ENCODE measurements around the gene SMURF2. TPM values are rescaled to one million over a fixed set of nuclear protein-coding genes. Genes with fewer than 3 reads are reported as not detected.
"Not testable (repeated sequence)": the region's sequence is repeated elsewhere in the genome, so short reads cannot be mapped to it uniquely, and the experiment has no call there.

The SMURF2 gene
- polyA plus RNA-seq, 1 of the 3 experiments (the other 2 are of a cell fraction): 36.6 TPM

DNA sequence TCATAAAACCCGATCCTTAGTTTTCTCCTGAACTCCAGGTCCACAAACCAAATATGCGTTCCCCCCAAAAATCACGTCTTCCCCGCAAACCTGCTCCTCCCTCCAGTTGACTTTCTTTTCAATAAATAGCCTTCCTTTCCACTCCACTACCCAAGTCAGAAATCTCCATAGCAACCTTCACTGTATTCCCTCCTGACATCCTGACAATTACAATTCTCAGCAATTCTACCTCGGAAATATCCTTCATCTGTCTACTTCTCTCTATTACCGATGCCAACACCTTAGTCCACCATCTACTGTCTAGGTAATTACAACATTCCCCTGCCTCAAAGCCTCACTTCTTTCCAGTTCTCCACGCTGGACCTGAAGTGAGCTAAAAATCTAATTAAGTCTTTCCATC lies 50.7 kb downstream of the SMURF2 start:
- ChIA-PET POLR2A (no interaction called here), CTCF (interaction anchor here (0.9 to 1.7 kb wide), 3 partner anchors 17 to 192 kb away, joined by 3 to 6 read pairs (median 4); no protein-coding TSS in a partner anchor)
- peaks cover 3 to 37% of the 10 kb centered on the region in 2 experiments for H3K4me1 ChIP-seq (ENCODE audit: control insufficient read depth in 1 of 2, insufficient read depth in 2 of 2, low read depth in 1 of 2, low read length in 1 of 2)

DNA sequence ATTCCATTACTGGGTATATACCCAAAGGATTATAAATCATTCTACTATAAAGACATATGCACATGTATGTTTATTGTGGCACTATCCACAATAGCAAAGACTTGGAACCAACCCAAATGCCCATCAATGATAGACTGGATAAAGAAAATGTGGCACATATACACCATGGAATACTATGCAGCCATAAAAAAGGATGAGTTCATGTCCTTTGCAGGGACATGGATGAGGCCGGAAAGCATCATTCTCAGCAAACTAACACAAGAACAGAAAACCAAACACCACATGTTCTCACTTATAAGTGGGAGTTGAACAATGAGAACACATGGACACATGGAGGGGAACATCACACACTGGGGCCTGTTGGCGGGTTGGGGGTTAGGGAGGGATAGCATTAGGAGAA lies 51.9 kb downstream of the SMURF2 start:
- H3K9me2 ChIP-seq; POLR2A ChIA-PET; CTCF ChIA-PET; H3K27me3 ChIP-seq (ENCODE audit: insufficient read depth); H3K9ac ChIP-seq; H2AFZ ChIP-seq (ENCODE audit: low read depth); H3K9me3 ChIP-seq; DNase-seq; H3K4me2 ChIP-seq; H3K27ac ChIP-seq (ENCODE audit: low read depth in 2 of 2, low read length in 1 of 2); H3K4me3 ChIP-seq (ENCODE audit: low read depth in 2 of 2, low read length in 1 of 2): not testable (repeated sequence)
- WGBS (ENCODE audit: low lambda C conversion rate): 100% methylated on average over 2 of the region's 2 CpGs
- H3K4me1 ChIP-seq (ENCODE audit: control insufficient read depth in 1 of 2, insufficient read depth in 2 of 2, low read depth in 1 of 2, low read length in 1 of 2): peaks cover 3 to 34% of the 10 kb centered on the region in 2 experiments
- H4K20me1 ChIP-seq (ENCODE audit: insufficient read depth): peaks cover 97% of the 10 kb centered on the region
- H3F3A ChIP-seq (replicated peaks; ENCODE audit: insufficient read depth): peaks cover 67% of the 10 kb centered on the region
- peaks cover 0 to 22% of the 10 kb centered on the region in 2 experiments for H3K36me3 ChIP-seq (replicated peaks in 1 of 2; ENCODE audit: control insufficient read depth in 1 of 2, insufficient read depth in 2 of 2, low read length in 1 of 2)
- peaks cover 100% of the 10 kb centered on the region for H3K79me2 ChIP-seq (ENCODE audit: insufficient read depth)

More for the DNA sequence above, 50.7 kb downstream of the SMURF2 start:
- H3K27ac ChIP-seq (ENCODE audit: low read depth in 2 of 2, low read length in 1 of 2): no peak overlapping the region
- no peaks in the 10 kb centered on the region; the same call in 1 of the 2 replicates for H3K9me3 ChIP-seq
- peaks cover 100% of the 10 kb centered on the region for H3K79me2 ChIP-seq (ENCODE audit: insufficient read depth)
- DNase-seq: no peak
- TF ChIP-seq YY1 (IDR thresholded peaks at IDR 0.05; ENCODE audit: low read depth) (no peak), ELF1 (IDR thresholded peaks at IDR 0.05) (no peak), SIN3A (IDR thresholded peaks at IDR 0.05; ENCODE audit: borderline replicate concordance, low read depth, low read length) (no peak), FOSL2 (IDR thresholded peaks at IDR 0.05; ENCODE audit: borderline replicate concordance, low read depth) (no peak), EZH2phosphoT487 (IDR thresholded peaks at IDR 0.05; ENCODE audit: borderline replicate concordance, low read depth) (no peak), MXI1 (IDR thresholded peaks at IDR 0.05; ENCODE audit: low read depth, low read length) (no peak), CHD2 (IDR thresholded peaks at IDR 0.05; ENCODE audit: low read length, partially characterized antibody) (no peak), TEAD4 (IDR thresholded peaks at IDR 0.05; ENCODE audit: borderline replicate concordance, insufficient read depth) (no peak), MEF2A (IDR thresholded peaks at IDR 0.05; ENCODE audit: borderline replicate concordance, low read depth) (no peak), RXRA (IDR thresholded peaks at IDR 0.05; ENCODE audit: borderline replicate concordance, low read depth) (no peak), RCOR1 (IDR thresholded peaks at IDR 0.05; ENCODE audit: low read length) (no peak)
- TF ChIP-seq, protein P1, sequence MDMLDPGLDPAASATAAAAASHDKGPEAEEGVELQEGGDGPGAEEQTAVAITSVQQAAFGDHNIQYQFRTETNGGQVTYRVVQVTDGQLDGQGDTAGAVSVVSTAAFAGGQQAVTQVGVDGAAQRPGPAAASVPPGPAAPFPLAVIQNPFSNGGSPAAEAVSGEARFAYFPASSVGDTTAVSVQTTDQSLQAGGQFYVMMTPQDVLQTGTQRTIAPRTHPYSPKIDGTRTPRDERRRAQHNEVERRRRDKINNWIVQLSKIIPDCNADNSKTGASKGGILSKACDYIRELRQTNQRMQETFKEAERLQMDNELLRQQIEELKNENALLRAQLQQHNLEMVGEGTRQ (IDR thresholded peaks at IDR 0.05; ENCODE audit: borderline replicate concordance, low read depth, low read length): no peak
- TF ChIP-seq, protein P2, sequence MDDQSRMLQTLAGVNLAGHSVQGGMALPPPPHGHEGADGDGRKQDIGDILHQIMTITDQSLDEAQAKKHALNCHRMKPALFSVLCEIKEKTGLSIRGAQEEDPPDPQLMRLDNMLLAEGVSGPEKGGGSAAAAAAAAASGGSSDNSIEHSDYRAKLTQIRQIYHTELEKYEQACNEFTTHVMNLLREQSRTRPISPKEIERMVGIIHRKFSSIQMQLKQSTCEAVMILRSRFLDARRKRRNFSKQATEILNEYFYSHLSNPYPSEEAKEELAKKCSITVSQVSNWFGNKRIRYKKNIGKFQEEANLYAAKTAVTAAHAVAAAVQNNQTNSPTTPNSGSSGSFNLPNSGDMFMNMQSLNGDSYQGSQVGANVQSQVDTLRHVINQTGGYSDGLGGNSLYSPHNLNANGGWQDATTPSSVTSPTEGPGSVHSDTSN (IDR thresholded peaks at IDR 0.05): no peak
- TF ChIP-seq, protein P3, sequence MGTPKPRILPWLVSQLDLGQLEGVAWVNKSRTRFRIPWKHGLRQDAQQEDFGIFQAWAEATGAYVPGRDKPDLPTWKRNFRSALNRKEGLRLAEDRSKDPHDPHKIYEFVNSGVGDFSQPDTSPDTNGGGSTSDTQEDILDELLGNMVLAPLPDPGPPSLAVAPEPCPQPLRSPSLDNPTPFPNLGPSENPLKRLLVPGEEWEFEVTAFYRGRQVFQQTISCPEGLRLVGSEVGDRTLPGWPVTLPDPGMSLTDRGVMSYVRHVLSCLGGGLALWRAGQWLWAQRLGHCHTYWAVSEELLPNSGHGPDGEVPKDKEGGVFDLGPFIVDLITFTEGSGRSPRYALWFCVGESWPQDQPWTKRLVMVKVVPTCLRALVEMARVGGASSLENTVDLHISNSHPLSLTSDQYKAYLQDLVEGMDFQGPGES (IDR thresholded peaks at IDR 0.05; ENCODE audit: low read depth, low read length): no peak
- H2AFZ ChIP-seq (ENCODE audit: low read depth): no peak overlapping the region
- H3K4me3 ChIP-seq (ENCODE audit: low read depth in 2 of 2, low read length in 1 of 2): no peak overlapping the region
- H3K27me3 ChIP-seq (ENCODE audit: insufficient read depth): no peaks in the 10 kb centered on the region
- no peak overlapping the region; the same call in 1 of the 2 replicates for H3K4me2 ChIP-seq
- H3K9me2 ChIP-seq: no peaks in the 10 kb centered on the region
- peaks cover 0 to 22% of the 10 kb centered on the region in 2 experiments for H3K36me3 ChIP-seq (replicated peaks in 1 of 2; ENCODE audit: control insufficient read depth in 1 of 2, insufficient read depth in 2 of 2, low read length in 1 of 2)
- WGBS (ENCODE audit: low lambda C conversion rate): 92% methylated on average over 7 of the region's 7 CpGs
- peaks cover 75% of the 10 kb centered on the region for H3F3A ChIP-seq (replicated peaks; ENCODE audit: insufficient read depth)
- H3K9ac ChIP-seq: no peak overlapping the region
- peaks cover 98% of the 10 kb centered on the region for H4K20me1 ChIP-seq (ENCODE audit: insufficient read depth)
